ENCODE data around the gene GALNT15. TPM values are rescaled to one million over a fixed set of nuclear protein-coding genes. Genes with fewer than 3 reads are reported as not detected.

Gene GALNT15
- total RNA-seq, 1 donor from 2014 or later, result 10.3 TPM

GRCh38 chr3:16179261-16179660, 4.8 kb downstream of the GALNT15 start:
- no peak for DNase-seq

GRCh38 chr3:16179771-16180736, 5.6 kb downstream of the GALNT15 start:
- H3K4me1 ChIP-seq, result peaks cover 19% of the 10 kb centered on the region
- DNase-seq (no peak), ATAC-seq (no peak)
- H3K4me3 ChIP-seq, result no peak overlapping the region
- intact Hi-C loops (cut with DNase I), result loop anchor here (5.0 kb wide), 1 partner anchor 133 kb away; no protein-coding TSS in a partner anchor
- H3K36me3 ChIP-seq, result no peaks in the 10 kb centered on the region
- no peak overlapping the region for H3K27ac ChIP-seq
- TF ChIP-seq CTCF (IDR thresholded peaks at IDR 0.05), result no peak
- H3K27me3 ChIP-seq, result no peaks in the 10 kb centered on the region
- no peaks in the 10 kb centered on the region for H3K9me3 ChIP-seq

More at GRCh38 chr3:16179261-16179660, 4.8 kb downstream of the GALNT15 start:
- ATAC-seq, result no peak
- Histone ChIP-seq H3K36me3 (no peaks in the 10 kb centered on the region), H3K27ac (no peak overlapping the region), H3K4me1 (peaks cover 22% of the 10 kb centered on the region), H3K9me3 (no peaks in the 10 kb centered on the region), H3K4me3 (no peak overlapping the region), H3K27me3 (no peaks in the 10 kb centered on the region)
- intact Hi-C loops (cut with DNase I), result loop anchor here (5.0 kb wide), 1 partner anchor 132 kb away; no protein-coding TSS in a partner anchor
- TF ChIP-seq CTCF (IDR thresholded peaks at IDR 0.05), result no peak

GRCh38 chr3:16180737-16181134, 6.3 kb downstream of the GALNT15 start:
- Histone ChIP-seq H3K4me3 (no peak overlapping the region), H3K27ac (no peak overlapping the region), H3K9me3 (no peaks in the 10 kb centered on the region), H3K27me3 (no peaks in the 10 kb centered on the region), H3K4me1 (peaks cover 13% of the 10 kb centered on the region), H3K36me3 (no peaks in the 10 kb centered on the region)
- ATAC-seq (no peak), DNase-seq (no peak)
- intact Hi-C loops (cut with DNase I), result no loop called here
- no peak for TF ChIP-seq CTCF (IDR thresholded peaks at IDR 0.05)

- Histone ChIP-seq H3K4me1 (peaks cover 13% of the 10 kb centered on the region), H3K27me3 (no peaks in the 10 kb centered on the region), H3K9me3 (no peaks in the 10 kb centered on the region), H3K36me3 (no peaks in the 10 kb centered on the region), H3K27ac (no peak overlapping the region), H3K4me3 (no peak overlapping the region)
- DNase-seq, result peak; percentile 72
- intact Hi-C loops (cut with DNase I), result no loop called here
- ATAC-seq, result peak; percentile 77
- TF ChIP-seq CTCF (IDR thresholded peaks at IDR 0.05), result no peak
Measured at GRCh38 chr3:16181361-16181760, 6.9 kb downstream of the GALNT15 start.

GRCh38 chr3:16182183-16182582, 7.7 kb downstream of the GALNT15 start:
- no peak for TF ChIP-seq CTCF (IDR thresholded peaks at IDR 0.05)
- DNase-seq (no peak), ATAC-seq (no peak)
- Histone ChIP-seq H3K4me1 (peaks cover 13% of the 10 kb centered on the region), H3K36me3 (no peaks in the 10 kb centered on the region), H3K27ac (no peak overlapping the region), H3K9me3 (no peaks in the 10 kb centered on the region), H3K27me3 (no peaks in the 10 kb centered on the region), H3K4me3 (no peak overlapping the region)
- intact Hi-C loops (cut with DNase I), result no loop called here
